Esophagus squamous epithelium (tissue), 5 donors: ENCODE measurements around the gene DEF6. TPM values are rescaled to one million over a fixed set of nuclear protein-coding genes. Genes with fewer than 3 reads are reported as not detected.

Experiments
- DNase-seq: peaks from one replicate; lab custom pipeline; 2025; lab: John Stamatoyannopoulos, UW
- H3K27ac ChIP-seq, 4 donors: fragments of 200-600 bp; sonication (generic); one replicate each; pipeline ENCODE4 v1.5.1; 2016 to 2019; ENCODE audit warnings: mild to moderate bottlenecking in 1 of 4
- H3K27me3 ChIP-seq, 4 donors: fragments of 200-600 bp; sonication (generic); 1 replicate in 3 of 4; 2 replicates in 1 of 4; pipeline versions ENCODE4 v1.5.1 to v1.6.0; 2017 to 2021; ENCODE audit warnings: antibody characterized with exemption in 1 of 4
- H3K36me3 ChIP-seq, 3 donors: fragments of 200-600 bp; sonication (generic); one replicate each; pipeline ENCODE4 v1.5.1; 2016 to 2019
- H3K4me1 ChIP-seq, 3 donors: fragments of 200-600 bp; sonication (generic); one replicate each; pipeline ENCODE4 v1.5.1; 2017 to 2019
- H3K4me3 ChIP-seq, 4 donors: fragments of 200-600 bp; sonication (generic); 1 replicate in 3 of 4; 2 replicates in 1 of 4; pipeline ENCODE4 v1.5.1; 2016 to 2019; ENCODE audit warnings: mild to moderate bottlenecking in 2 of 4, moderate library complexity in 1 of 4
- H3K9me3 ChIP-seq, 3 donors: fragments of 200-600 bp; sonication (generic); one replicate each; pipeline ENCODE4 v1.5.1; 2016 to 2019
- POLR2A ChIP-seq, 4 donors: fragments of 450-650 bp; IDR thresholded peaks; one replicate each; pipeline ENCODE4 v1.6.1; 2017; ENCODE audit warnings: antibody characterized with exemption in 4 of 4, mild to moderate bottlenecking in 4 of 4, moderate library complexity in 3 of 4
- WGBS, 2 donors: methylation state at CpG; one replicate each; pipeline ENCODE4 v1.1.5; 2018; 5-methylcytosine and 5-hydroxymethylcytosine counted together
- intact Hi-C: fragments of 100-400 bp; cut with DNase I; formaldehyde crosslinking; loops from one replicate; pipeline ENCODE4 v1.15.0; 2022
- total RNA-seq, 4 donors: library from RNA; depleted of rRNA; stranded (reverse); fragments of >200 nt; gene quantifications; one replicate each; pipeline ENCODE4 v1.1.0, GENCODE V29; 2016
- TF ChIP-seq, protein P1 (sequence below), 6 experiments: fragments of 450-650 bp in 4 of 6; fragments of 200-600 bp in 2 of 6; sonication (generic) in 2 of 6; IDR thresholded peaks; one replicate each; pipeline ENCODE4 v1.5.1; 2016 to 2019; ENCODE audit warnings: antibody characterized with exemption in 6 of 6, mild to moderate bottlenecking in 4 of 6, moderate library complexity in 4 of 6
- donor health status: DM: yes; HTN: yes; CAD: no.

Gene DEF6
- total RNA-seq, 4 donors from 2014 or later: 20.5 to 38.0 (median 25.2) TPM

GRCh38 chr6:35365594-35366203, 68.1 kb downstream of the DEF6 start:
- Histone ChIP-seq H3K27ac (no peak overlapping the region), H3K36me3 (no peaks in the 10 kb centered on the region), H3K4me3 (no peak overlapping the region), H3K4me1 (peaks cover 10 to 35% (median 22%) of the 10 kb centered on the region in 3 donors), H3K27me3 (no peaks in the 10 kb centered on the region), H3K9me3 (no peaks in the 10 kb centered on the region)
- WGBS, 2 donors: 66 to 77% methylated on average over 4 to 6 of the region's 6 CpGs
- no peak for DNase-seq
- TF ChIP-seq POLR2A (IDR thresholded peaks at IDR 0.05): no peak
- TF ChIP-seq, protein P1, sequence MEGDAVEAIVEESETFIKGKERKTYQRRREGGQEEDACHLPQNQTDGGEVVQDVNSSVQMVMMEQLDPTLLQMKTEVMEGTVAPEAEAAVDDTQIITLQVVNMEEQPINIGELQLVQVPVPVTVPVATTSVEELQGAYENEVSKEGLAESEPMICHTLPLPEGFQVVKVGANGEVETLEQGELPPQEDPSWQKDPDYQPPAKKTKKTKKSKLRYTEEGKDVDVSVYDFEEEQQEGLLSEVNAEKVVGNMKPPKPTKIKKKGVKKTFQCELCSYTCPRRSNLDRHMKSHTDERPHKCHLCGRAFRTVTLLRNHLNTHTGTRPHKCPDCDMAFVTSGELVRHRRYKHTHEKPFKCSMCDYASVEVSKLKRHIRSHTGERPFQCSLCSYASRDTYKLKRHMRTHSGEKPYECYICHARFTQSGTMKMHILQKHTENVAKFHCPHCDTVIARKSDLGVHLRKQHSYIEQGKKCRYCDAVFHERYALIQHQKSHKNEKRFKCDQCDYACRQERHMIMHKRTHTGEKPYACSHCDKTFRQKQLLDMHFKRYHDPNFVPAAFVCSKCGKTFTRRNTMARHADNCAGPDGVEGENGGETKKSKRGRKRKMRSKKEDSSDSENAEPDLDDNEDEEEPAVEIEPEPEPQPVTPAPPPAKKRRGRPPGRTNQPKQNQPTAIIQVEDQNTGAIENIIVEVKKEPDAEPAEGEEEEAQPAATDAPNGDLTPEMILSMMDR (IDR thresholded peaks at IDR 0.05): no peak
- intact Hi-C loops: no loop called here

DNA sequence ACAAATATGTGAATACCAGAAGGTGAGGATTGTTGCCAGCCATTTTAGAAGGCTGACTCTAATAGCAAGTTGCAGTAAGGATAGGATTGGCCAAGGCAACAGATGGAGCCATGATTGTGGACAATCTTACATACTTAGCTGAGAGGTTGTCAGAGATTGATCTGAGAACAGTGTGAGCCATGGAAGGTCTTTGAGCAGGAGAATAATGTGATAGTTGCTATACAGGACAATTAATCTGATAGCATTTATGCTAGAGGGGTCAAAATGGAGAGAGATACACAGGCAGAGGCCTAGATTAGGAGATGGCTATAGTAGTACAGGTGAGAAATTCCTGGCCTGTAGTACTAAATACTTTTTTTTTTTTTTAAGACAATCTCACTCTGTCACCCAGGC, 68.6 kb downstream of the DEF6 start:
- peaks cover 12 to 35% (median 19%) of the 10 kb centered on the region in 3 donors for H3K4me1 ChIP-seq
- no peak overlapping the region for H3K4me3 ChIP-seq
- no peak for TF ChIP-seq POLR2A (IDR thresholded peaks at IDR 0.05)
- TF ChIP-seq, protein P1 (IDR thresholded peaks at IDR 0.05): no peak
- no peaks in the 10 kb centered on the region for H3K36me3 ChIP-seq
- no peak overlapping the region for H3K27ac ChIP-seq
- intact Hi-C loops: no loop called here
- no peak for DNase-seq
- H3K9me3 ChIP-seq: no peaks in the 10 kb centered on the region
- H3K27me3 ChIP-seq: no peaks in the 10 kb centered on the region

- 73 to 81% methylated on average over 3 to 5 of the region's 5 CpGs for WGBS, 2 donors
- peaks cover 12 to 41% (median 19%) of the 10 kb centered on the region in 3 donors for H3K4me1 ChIP-seq
These were observed 70.0 kb downstream of the DEF6 start for GRCh38 chr6:35367646-35368037.

GRCh38 chr6:35368038-35368887, 70.6 kb downstream of the DEF6 start:
- H3K27me3 ChIP-seq: no peaks in the 10 kb centered on the region
- no peaks in the 10 kb centered on the region for H3K36me3 ChIP-seq
- no peak overlapping the region for H3K27ac ChIP-seq
- H3K4me3 ChIP-seq: no peak overlapping the region
- TF ChIP-seq POLR2A (IDR thresholded peaks at IDR 0.05): no peak
- TF ChIP-seq, protein P1 (IDR thresholded peaks at IDR 0.05): no peak
- H3K4me1 ChIP-seq: peaks cover 12 to 47% (median 19%) of the 10 kb centered on the region in 3 donors
- no peak for DNase-seq
- WGBS, 2 donors: 73% methylated on average over 2 of the region's 2 CpGs; no CpG with 5 or more reads in 1 of the 2 donors
- intact Hi-C loops: no loop called here
- no peaks in the 10 kb centered on the region for H3K9me3 ChIP-seq

More at GRCh38 chr6:35367646-35368037, 70.0 kb downstream of the DEF6 start:
- intact Hi-C loops: no loop called here
- no peaks in the 10 kb centered on the region for H3K9me3 ChIP-seq
- no peak for DNase-seq
- no peaks in the 10 kb centered on the region for H3K36me3 ChIP-seq
- no peaks in the 10 kb centered on the region for H3K27me3 ChIP-seq
- no peak overlapping the region for H3K4me3 ChIP-seq
- no peak overlapping the region for H3K27ac ChIP-seq
- TF ChIP-seq POLR2A (IDR thresholded peaks at IDR 0.05): no peak
- TF ChIP-seq, protein P1 (IDR thresholded peaks at IDR 0.05): no peak
